Globus pallidus (tissue), 1 donor: ENCODE results near the gene ZSWIM4.
"Not testable (repeated sequence)": the region's sequence is repeated elsewhere in the genome, so short reads cannot be mapped to it uniquely, and the experiment has no call there.

Experiments used
- DNase-seq: peaks from one replicate; pipeline ENCODE4 v3.0.0-alpha.2; 2015; ENCODE audit warnings: low spot score

ZSWIM4 gene

DNA sequence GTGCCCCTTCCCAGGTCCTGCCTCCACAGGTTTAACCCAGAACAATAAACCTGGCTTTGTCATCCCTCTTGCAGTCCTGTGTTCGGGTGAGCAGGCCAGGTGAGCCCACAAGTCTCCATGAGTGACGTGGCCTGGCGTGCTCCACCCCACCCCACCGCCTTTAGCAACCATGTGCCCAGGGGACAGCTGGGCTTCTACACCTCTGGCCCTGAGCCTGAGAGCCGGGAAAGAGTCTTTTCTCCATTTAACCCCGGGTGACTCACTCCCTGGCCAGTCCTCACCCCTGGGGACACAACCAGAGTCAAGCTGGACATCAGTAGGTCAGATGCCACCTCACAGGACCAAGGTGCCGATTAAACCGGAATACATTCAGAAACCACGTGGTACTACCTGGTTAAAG lies 16.8 kb upstream of the ZSWIM4 start:
- DNase-seq: no peak

DNA sequence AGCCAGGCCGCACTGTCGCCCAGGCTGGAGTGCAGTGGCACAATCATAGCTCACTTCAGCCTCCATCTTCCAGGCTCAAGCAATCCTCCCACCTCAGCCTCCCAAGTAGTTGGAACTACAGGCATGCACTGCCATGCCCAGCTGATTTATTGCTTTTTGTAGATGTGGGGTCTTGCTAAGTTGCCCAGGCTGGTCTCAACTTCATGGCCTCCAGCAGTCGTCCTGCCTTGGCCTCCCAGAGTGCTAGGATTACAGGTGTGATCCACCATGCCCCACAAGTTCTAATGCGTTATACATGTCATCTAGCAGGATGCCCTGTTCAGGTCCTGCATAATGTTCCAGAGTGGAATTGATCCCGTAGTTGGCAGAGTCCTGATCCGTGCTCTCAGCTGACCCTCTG lies 16.4 kb upstream of the ZSWIM4 start:
- no peak for DNase-seq

DNA sequence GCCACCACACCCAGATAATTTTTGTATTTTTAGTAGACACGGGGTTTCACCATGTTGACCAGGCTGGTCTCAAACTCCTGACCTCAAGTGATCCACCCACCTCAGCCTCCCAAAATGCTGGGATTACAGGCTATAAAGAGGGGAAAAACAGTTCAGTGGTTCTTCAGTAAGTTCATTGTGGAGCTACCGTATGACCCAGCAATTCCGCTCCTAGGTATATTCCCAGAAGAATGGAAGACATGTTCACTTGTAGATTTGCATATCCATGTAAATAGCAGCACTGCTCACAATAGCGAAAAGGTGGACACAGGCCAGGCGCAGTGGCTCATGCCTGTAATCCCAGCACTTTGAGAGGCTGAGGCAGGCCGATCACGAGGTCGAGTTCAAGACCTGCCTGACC lies 15.4 kb upstream of the ZSWIM4 start:
- not testable (repeated sequence) for DNase-seq

DNA sequence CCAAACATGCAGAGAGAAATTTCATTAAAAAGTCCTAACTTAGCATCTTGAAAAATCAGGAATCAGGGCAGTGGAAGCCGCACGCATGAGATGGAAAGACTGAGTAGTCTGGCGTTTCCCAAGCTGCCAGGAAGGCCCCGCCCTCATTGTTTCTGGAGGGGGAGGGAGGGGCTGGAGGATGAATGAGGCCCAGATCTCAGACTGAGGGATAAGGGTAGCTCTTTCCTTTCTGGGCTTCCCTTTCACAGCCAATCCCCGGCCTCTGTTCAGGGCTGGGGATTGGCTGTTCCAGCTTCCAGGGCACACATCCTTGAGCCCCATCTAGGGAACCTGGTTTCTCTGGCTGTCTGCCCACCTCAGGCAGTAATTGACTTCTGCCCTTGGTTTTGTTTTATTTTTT lies 13.7 kb upstream of the ZSWIM4 start:
- DNase-seq: peak; percentile 34

DNA sequence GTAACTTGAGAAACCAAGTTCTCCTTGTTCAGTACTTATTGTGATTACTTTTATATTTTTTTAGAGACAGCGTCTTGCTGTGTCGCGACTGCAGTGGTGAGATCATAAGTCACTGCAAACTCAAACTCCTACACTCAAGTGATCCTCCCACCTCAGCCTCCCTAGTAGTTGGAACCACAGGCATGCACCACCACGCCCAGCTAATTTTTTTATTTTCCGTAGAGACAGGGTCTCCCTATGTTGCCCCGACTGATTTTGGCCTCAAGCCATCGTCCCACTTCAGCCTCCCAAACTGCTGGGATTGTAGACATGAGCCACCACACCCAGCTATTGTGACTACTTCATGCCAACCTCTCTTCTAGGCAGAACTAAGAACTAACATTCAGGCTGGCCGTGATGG lies 12.7 kb upstream of the ZSWIM4 start:
- no peak for DNase-seq

DNA sequence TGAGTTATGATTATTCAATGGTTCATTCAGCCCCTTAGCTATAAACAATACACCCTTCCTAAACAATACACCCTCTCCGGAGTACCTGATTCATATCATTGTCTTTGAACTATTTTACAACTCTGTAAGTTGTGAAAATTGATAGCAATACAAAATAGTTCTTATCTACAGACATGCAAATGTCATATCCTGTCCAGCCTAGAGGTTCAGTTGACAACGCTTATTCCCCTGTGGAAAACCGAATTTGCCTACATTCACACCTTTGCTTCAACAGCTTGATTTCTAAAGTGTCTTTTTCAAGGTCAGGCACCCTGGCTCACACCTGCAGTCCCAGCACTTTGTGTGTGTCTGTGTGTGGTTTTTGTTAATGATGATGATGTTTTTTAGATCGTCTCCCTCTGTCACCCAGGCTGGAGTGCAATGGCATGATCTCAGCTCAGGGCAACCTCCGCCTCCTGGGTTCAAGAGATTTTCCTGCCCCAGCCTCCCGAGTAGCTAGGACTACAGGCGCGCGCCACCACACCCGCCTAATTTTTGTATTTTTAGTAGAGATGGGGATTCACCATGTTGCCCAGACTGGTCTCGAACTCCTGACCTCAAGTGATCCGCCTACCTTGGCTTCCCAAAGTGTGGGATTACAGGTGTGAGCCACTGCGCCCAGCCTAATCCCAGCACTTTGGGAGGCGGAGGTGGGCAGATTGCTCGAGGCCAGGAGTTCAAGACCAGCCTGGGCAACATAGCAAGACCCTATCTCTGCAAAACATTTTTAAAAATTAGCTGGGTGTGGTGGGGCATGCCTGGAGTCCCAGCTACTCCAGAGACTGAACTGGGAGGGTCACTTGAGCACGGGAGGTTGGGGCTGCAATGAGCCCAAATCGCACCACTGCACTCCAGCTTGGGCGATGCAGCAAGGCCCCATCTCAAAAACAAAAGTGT lies 11.4 kb upstream of the ZSWIM4 start:
- no peak for DNase-seq

DNA sequence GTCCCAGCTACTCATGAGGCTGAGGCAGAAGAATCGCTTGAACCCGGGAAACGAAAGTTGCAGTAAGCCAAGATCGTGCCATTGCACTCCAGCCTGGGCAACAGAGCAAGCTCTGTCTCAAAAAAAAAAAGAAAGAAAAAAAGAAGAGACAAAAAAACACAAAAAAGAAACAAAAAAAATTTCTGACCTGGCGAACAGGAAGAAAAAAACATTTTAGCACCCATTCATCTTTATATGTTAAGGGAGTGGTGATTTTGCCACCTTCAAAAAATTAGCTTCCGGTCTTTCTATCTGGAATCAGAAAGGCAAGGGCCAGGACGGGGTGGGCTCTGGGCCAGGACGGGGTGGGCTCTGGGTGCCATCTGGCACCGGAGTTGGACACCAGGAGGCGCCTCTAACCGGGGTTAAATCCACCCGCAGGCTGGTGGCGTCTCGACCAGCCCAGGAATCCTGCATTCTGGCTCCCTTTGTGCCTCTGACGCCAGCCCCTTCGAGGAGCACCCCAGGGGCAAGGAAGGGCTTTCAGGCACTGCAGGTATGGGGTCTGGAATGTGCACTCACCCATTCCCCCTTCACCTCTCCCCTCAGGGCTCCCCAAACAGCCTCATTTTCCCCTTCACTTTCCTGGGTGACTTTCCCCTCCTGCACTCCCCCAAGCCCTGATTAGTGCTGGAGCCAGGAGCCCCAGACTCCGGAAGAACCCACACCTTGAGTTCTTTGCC lies 10.4 kb upstream of the ZSWIM4 start:
- DNase-seq: peak; percentile 61

DNA sequence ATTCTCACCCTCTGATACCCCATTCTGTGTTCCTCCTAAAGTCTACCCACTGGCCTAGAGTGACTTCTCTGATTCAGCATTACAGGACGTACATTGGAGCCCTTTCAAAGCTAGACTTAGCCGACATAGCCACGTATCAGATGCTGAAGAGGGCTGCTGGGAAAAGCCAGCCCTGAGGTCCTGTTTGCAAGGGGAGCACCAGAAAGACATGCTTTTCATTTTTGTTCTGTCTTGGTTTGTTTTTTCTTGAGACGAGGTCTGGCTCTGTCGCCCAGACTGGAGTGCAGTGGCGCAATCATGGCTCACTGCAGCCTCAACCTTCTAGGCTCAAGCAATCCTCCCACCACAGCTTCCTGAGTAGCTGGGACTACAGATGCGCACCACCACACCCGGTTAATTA lies 6.3 kb upstream of the ZSWIM4 start:
- DNase-seq: no peak

DNA sequence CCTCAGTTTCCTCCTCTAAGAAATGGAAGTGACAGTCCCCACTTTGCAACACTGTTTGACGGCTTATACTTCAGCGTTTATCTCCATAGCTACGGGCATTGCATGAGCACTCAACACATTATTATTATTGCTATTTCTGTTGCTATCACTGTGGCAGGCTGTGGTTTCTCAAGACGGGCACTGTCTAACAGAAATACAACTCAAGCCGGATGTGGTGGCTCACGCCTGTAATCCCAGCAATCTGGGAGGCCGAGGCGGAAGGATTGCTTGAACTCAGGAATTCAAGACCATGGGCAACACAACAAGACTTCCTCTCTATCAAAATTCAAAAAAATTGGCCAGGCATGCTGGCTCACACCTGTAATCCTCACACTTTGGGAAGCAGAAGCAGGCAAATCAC lies 4.9 kb upstream of the ZSWIM4 start:
- no peak for DNase-seq

DNA sequence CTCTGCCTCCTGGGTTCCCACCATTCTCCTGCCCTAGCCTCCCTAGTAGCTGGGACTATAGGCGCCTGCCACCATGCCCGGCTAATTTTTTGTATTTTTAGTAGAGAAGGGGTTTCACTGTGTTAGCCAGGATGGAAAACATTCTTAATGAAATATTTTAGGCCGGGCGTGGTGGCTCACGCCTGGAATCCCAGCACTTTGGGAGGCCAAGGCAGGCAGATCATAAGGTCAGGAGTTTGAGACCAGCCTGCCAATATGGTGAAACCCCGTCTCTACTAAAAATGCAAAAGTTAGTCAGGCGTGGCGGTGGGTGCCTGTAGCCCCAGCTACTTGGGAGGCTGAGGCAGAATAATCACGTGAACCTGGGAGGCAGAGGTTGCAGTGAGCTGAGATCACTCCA lies 1.9 kb upstream of the ZSWIM4 start:
- not testable (repeated sequence) for DNase-seq

DNA sequence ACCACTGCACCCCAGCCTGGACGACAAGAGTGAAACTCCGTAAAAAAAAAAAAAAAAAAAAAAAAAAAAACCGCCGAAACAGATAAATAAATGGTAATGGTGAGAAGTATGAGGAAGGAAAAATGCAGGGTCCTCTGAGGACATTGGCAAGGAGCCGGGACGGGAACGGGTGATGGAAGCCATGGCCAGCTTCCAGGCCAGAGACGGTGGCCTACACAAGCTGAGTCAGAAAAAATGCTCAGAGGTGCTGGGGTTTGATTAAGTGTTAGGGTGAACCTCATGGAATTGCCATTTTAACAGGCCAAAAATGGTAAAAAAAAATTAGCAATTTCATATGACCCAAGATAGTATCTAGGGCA lies 866 bp upstream of the ZSWIM4 start:
- no peak for DNase-seq

DNA sequence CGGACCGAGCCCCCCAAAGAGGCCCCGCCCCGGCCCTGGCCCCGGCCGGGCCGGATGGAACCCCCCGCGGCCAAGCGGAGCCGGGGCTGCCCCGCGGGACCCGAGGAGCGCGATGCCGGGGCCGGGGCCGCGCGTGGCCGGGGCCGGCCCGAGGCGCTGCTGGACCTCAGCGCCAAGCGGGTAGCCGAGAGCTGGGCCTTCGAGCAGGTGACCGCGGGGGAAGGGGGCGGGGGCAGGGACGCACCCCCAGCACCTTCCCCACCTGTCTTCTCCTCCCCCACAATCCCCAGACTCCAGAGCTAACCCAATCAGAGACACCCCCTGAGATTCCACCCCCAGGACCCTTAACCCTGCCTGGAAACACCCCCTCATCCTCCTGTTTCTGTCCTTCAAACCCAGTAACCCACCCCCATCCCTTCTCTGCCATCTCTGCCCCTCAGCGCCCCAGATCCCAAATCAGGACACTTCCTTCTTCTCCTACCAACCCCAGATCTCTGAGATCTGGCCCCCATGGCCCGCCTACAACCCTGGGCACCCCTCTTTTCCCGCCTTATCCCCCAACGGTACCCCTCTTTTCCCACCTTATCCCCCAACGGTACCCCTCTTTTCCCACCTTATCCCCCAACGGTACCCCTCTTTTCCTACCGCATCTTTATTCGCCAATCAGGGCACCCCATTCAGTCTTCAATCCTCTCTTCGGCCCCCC lies 505 bp downstream of the ZSWIM4 start:
- DNase-seq: no peak

DNA sequence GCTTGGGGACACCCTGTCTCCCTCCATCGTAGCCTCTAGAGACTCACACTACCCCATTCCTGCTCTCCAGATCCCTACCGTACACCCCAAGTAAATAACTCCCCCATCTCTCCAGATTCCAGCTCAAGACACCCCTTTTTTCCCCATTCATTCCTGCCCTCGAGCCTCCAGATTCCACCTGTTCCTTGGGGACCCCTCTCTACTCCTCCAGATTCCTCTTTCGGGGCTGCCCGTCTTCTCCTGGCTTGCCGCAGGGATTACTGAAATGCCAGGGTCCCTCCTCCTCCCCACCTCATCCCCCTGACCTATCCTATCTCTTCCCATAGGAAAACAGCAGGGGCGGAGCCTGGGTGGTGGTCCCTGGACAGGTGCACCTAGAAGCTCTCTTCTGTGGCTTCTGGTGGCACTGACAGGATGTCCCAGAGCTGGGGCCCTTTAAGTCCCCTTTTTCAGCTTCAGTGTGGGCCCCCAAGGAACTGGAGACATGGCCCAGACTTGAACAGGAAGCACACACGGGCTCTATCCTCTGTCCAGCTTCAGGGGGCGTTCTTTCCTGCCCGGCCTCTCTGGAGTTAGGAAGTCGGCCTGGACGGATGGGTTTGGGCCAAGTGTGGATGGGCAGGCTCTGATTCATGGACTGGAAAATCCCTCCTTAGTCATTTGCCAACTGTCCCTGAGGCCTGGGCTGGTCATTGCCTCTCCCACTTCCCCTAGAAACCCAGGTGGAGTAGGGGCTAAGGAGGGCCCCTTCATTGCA lies 1.2 kb downstream of the ZSWIM4 start:
- no peak for DNase-seq

DNA sequence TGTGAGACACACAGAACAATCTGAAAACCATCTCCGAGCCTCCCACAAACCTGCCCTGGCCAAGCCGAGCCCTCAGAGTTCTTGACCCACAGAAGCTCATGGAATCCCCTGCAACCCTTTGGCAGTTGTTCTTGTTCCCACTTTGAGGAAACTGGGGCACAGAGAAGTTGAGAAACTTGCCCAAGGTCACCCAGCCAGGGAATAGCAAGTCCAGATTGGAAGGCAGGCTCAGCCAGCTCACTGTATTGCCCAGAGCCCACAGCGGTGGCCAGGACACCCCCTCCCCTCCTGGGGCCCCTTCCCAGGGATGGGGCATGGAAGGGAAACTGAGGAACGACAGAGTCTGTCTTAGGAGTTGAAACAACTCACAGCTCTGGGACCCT lies 1.8 kb downstream of the ZSWIM4 start:
- DNase-seq: no peak

DNA sequence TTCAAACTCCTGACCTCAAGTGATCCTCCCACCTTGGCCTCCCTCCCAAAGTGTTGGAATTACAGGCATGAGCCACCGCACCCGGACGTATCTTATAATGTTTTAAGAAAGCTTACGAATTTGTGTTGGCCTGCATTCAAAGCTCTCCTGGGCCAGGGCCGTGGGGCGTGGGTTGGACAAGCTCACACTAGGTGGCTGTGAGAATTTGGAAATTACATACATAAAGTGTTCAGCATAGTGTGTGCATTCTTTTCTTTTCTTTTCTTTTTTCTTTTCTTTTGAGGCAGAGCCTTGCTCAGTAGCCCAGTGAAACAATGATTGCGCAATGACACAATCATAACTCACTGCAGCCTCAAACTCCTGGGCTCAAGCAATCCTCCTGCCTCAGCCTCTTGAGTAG lies 2.6 kb downstream of the ZSWIM4 start:
- no peak for DNase-seq

DNA sequence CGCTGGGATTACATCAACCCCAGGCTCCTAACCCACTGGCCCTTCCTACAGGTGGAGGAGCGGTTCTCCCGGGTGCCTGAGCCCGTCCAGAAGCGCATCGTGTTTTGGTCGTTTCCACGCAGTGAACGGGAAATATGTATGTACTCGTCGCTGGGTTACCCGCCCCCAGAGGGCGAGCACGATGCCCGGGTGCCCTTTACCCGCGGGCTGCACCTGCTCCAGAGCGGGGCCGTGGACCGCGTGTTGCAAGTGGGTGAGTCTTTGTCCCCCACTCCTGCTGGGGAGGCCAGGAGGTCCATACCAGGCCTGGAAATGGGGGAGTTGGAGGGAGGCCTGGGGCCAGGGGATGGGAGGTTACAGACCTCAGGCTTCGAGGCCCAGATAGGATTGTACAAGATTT lies 4.4 kb downstream of the ZSWIM4 start:
- DNase-seq: no peak

DNA sequence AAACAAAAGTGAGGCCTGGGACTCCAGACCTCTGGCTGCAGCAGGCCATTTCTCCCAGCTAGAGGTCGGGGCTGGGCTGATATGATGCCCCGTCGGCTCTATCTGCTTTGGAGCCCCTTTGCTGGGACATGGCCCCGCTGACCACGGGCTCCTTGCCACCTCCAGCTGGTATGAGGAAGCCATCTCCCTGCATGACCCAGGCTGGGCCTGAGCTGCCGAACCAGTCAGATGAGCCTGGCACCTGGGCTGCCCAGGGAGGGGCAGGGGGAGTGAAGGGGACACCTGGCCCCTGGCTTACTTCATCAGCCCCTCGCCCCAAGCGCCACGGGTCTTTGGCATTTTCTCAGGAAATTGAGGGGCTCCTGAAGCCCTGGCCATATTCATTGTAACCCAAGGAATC lies 7.8 kb downstream of the ZSWIM4 start:
- no peak for DNase-seq

DNA sequence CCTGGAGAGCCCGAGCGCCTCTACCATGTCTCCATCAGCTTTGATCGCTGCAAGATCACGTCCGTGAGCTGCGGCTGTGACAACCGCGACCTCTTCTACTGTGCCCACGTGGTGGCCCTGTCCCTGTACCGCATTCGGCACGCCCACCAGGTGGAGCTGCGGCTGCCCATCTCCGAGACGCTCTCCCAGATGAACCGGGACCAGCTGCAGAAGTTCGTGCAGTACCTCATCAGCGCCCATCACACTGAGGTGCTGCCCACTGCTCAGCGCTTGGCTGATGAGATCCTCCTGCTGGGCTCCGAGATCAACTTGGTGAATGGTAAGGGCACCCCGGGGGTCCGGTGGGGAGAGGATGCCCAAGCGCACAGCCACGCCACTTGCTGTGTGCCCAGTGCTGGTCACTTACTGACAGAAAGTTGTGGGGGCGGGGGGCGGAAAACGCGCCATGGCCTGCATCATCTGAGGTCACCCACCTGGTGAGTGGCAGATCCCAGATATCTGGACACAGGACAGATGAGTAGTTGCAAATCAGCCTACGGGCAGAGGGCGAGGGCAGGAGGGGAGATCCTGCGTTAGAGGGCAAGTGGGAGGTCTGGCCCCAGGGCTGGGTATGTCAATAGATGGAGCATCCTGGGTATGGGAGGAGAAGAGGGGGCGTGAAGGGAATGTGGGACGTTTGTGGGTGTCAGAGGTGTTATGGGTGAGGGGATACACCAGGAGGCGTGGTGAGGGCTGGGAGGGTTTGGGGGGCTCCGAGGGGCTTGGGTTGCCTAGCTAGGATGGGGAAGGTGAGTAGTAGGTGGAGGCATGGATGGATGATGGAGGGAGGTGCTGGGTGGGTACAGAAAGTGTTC lies 9.8 kb downstream of the ZSWIM4 start:
- peak; percentile 11 for DNase-seq

DNA sequence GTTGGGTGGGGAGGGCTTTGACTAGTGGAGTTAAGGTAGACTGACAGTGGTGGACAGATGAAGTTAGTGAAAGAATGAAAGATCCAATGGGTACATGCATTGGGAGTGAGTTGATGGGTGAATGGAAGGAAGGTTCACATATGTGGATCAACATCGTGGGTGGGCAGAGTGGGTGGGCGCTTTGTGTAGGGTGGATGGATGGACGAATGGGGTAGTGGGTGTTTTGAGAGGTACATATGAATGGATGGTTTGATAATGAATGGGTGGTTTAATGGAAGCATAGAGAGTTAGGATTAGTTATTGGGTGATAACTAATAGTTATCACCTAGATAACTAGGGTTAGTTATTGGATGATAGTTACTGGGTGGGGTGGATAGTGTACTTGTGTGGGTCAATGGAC lies 11.5 kb downstream of the ZSWIM4 start:
- no peak for DNase-seq

DNA sequence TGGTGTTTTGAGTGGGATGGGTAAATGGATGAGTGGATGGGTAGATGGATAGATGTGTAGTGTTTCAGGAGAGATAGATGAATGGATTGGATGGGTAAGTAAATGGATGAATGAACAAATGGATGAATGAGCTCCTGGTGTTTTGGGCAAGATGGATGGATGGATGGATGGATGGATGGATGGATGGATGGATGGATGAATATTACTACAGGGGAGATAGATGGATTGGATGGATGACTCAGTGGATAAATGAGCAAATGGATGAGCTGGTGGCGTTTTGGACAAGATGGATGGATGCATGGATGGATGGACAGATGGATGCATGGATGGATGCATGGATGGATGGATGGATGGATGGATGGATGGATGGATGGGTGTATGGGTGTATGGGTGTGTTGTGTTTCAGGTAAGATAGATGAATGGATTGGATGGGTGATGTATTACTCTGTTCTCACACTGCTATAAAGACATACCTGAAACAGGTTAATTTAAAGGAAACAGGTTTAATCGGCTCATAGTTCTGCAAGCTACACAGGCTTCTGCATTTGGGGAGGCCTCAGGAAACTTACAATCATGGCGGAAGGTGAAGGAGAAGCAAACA lies 12.3 kb downstream of the ZSWIM4 start:
- DNase-seq: no peak

DNA sequence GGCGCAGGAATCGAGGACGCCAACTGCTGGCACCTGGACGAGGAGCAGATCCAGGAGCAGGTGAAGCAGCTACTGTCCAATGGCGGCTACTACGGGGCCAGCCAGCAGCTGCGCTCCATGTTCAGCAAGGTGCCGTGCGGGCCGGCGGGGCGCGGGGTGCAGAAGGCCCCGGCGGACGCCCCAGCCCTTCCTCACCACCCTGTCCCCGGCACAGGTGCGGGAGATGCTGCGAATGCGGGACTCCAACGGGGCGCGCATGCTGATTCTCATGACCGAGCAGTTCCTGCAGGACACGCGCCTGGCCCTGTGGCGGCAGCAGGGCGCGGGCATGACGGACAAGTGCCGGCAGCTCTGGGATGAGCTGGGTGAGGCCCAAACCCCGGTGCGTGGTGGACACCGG lies 13.6 kb downstream of the ZSWIM4 start:
- DNase-seq: no peak
